Fibroblast of peridontal ligament (primary cell): Measurements from ENCODE around the gene NELFCD.
A peak's percentile ranks its signal among the peaks of the same experiment; 100 is the strongest.
"Not testable (repeated sequence)": the region's sequence is repeated elsewhere in the genome, so short reads cannot be mapped to it uniquely, and the experiment has no call there.

Experiments used
- DNase-seq: peaks from one replicate; pipeline ENCODE4 v3.0.0-alpha.2; 2010; ENCODE audit errors: extremely low read depth

The NELFCD gene

GRCh38 chr20:58973179-58973578, 7.9 kb upstream of the NELFCD start:
- DNase-seq = no peak

- no peak for DNase-seq
Measured at GRCh38 chr20:58973866-58974265, 7.2 kb upstream of the NELFCD start.

GRCh38 chr20:58975353-58975752, 5.7 kb upstream of the NELFCD start:
- no peak for DNase-seq

DNA sequence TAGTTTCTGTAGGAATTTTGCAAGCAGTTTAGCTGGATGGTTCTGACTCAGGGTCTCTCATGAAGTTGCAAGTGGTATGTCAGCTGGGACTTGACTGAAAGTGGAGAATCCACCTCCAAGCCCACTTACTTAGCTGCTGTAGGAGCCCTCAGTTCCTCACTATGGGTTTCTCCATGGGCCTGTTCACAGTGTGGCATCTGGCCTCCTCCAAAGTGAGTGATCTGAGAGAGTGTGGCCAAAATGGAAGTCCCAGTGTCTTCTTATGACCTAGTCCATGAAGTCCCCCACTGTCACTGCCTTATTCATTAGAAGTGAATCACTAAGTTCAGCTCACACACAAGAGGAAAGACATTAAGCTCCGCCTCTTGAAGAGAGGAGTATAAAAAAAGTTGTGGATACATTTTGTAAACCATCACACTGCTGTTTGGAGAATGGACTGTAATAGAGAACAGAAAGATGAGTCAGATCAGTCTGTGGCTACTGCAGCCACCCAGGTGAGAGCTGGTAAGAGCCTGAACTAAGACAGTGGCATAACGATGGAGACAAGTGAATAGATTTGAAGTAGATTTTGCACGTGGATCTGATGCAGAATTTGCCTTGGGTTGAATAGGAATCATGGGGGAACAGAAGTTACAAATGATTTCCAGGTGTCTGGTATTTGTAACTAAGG, 4.9 kb upstream of the NELFCD start:
- DNase-seq = no peak

DNA sequence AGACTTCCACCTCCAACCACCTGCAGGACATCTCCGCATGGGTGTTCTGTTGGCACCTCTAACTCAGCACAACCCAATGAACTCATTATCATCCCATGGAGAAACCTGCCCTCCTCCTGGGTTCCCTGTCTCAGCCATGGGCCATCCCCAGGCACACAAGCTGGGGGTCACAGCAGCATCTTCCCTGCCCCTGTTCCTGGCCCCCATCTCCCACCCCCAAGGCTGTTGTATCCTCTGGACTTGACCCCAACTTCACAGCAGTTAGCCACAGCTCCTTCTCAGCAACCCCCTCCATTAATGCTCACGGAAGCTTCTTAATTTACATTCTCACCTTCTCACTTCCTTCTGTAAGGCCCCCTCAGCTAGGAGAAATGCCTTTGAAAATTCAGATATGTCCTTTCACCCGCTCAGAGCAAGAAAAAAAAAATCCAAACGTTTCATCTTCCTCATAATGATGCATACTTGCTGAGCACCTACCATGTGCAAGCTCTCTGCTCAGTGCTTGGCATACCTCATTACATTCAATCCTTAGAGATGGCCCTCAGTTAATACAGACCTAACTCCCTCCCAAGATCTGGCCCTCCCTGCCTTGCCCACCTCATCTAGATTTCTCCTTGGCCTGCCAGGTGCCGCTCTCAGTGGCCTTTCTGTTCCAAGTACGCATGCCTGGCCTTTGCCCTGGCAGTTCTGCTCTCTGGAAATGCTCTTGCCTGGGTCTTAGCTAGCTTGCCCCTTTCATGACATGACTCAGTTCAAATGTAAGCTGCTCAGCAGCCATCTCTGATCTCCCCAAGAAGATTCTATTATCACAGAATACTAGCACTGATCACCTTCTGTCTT, 2.5 kb upstream of the NELFCD start:
- no peak for DNase-seq

- peak; percentile 27 for DNase-seq
Measured at GRCh38 chr20:58981628-58982364, 740 bp downstream of the NELFCD start.

DNA sequence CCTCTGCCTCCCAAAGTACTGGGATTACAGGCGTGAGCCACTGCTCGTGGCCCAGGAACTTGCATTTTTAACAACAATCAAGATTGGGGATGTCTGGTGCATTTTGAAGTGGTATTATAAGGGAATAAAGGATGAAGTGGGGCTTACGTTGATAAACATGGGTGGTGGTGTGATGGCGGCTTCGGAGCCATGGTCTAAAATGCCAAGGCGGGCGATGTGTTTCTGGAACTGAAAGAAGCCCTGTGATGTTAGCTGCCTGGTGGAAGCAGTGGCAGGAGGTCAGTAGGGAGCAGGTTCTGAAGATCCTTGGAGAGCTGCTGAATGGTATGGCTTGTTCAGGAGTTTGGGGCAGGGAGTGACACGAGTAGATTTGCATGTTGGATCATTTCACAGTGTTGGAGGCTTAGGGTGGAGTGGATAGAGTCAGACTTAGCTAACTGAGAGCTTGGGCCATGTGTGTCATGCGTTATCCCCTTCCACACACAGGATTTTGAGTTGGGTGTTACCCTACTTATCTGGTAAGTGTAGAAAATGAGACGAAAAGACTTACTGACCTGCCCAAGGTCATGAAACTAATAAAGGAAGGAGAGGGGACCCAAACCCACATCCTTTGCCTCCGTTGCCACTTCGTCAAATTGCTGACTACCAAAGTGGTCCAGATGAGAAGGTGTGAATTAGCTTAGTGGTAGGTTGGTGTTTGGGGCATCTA, 1.5 kb downstream of the NELFCD start:
- no peak for DNase-seq

DNA sequence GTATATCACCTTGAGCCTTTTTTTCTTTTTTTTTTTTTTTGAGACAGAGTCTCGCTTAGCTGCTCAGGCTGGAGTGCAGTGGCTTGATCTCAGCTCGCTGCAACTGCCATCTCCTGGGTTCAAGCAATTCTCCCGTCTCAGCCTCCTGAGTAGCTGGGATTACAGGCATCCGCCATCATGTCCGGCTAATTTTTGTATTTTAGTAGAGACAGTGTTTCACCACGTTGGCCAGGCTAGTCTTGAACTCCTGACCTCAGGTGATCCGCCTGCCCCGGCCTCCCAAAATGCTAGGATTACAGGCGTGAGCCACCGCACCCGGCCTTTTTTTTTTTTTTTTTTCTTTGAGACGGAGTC, 2.0 kb downstream of the NELFCD start:
- DNase-seq = not testable (repeated sequence)

DNA sequence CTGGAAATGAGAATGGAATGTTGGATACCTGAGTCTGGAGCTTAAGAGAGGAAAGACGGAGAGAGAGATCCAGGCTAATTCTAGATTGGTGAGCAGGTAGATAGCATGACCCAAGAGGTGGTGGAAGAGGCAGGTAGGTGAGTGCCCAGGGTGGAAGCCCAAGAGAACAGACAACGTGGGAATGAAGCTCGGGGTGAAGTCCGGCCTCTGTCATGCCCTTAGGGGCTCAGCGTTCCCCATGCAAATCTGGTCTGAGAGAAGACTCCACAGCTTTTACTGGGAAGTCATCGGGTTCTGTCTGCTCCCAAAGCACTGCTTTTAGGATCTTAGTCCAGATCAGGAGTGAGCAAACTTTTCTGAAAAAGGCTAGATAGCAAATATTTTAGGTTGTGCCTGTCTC, 3.6 kb downstream of the NELFCD start:
- no peak for DNase-seq

DNA sequence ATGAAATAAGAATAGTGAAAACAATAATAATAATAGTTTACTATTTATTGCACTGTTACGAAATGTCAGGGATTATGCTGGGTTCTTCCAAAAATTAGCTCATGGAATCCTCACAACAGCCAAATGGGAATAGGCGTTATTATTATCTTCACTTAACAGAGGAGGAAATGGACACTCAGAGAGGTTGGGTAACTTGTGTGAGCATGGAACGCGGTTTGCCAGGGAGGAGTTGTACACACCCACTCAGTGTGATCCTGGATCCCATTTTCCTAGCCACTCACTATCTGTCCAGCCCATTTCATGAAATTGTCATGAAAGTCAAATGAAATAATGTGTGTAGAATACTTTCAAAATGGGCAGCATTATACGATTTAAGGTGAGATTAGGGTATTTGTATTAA, 4.6 kb downstream of the NELFCD start:
- DNase-seq = no peak

DNA sequence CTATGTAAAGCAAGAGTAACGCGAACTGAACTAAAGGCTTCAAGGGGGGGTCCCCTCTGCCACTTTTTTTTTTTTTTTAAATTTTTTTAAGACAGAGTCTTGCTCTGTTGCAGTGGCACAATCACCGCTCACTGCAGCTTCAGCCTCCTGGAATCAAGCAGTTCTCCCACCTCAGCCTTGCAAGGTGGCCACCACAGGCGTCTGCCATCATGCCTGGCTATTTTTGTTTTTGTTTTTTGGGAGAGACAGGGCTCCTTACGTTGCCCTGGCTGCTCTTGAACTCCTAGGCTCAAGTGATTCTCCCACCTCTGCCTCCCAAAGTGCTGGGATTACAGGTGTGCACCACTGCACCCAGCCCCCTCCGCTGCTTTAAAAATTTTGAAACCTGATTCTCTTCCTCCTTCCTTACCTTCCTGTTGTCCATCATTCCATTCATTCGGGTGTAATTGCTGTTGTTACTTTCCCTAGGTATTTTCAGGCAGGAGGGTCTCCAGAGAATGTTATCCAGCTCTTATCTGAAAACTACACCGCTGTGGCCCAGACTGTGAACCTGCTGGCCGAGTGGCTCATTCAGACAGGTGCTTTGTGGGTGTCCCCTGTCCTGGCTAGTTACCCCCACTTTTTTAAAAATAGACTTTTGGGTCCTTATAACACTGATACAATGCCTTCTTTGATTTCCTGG, 5.4 kb downstream of the NELFCD start:
- no peak for DNase-seq

DNA sequence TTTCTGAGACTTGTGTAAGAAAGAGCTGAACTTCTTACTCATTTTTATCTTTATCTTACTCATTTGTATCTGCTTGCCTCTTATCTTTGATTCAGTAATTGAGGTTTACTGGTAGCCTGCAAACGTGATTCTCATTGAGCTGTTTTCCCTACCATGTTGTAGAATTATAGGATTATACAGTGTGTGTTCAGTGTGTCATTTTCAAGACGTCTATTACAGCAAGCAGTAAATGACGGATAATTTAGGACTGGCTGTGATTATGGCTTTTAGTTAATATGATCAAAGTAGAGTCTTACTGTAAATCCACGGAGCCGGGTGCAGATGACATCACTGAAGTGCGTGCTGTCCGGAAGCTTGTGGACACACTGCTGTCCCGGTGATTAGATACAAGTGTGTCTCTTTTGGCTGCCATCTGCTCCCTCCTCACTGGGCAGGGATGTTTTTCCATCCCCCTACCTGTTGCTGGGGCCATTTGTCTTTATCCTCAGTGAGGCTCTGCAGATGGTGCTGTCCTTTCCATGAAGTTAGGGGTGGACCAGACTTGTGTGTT, 6.0 kb downstream of the NELFCD start:
- no peak for DNase-seq

DNA sequence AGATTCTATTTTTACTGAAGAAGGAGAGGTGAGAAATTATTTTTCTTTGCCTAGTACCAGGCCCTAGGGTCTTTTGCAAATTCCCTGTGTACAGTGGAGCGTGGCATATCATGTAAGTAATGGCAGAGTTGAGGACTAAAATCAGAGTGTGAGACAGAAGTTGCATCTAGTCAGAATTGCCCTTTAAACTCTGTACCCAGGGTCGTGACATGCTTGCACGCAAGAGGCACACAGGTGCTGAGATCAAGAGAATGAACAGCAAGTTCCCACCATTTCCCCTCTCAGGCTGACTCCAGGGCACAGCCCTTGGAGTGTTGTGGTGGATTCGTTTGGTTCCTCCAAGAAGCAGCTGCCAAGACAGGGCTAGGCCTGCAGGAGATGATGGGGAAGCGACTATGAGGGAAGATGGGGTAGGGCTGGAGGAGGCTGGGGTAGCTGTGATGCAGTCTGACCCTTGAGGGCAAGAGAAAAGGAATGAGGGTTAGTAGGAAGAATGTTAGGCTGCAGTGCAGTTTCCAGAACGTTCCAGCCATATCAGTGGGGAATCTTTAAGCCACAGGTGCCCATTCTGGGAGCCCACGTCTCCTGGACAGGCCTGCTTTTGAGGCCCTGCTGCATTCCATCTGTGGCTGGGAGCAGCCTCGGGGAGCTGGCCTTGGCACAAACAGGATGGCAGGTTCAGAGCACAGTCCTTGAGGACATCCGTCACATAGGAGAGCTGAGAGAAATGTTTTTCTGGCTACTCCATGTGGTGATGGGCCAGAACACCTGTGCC, 6.9 kb downstream of the NELFCD start:
- DNase-seq = no peak

- no peak for DNase-seq
Measured at GRCh38 chr20:58988565-58988882, 7.5 kb downstream of the NELFCD start.

GRCh38 chr20:58989196-58989595, 8.1 kb downstream of the NELFCD start:
- DNase-seq = no peak

GRCh38 chr20:58990651-58991445, 9.8 kb downstream of the NELFCD start:
- no peak for DNase-seq

DNA sequence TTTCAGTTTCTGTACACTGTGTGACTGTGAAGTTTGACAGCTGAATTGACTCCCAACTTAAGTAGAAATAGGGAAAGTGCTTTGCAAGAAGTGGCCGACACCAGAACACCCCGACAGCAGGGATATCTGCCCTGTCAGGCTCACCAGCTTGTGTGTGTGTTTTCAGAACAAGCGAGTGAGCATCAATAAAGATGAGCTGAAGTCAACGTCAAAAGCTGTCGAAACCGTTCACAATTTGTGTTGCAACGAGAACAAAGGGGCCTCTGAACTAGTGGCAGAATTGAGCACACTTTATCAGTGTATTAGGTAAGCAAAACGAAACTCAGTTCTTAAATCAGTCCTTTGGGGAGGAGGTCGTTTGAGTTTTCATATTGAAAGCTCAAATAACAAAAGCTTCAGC, 10.7 kb downstream of the NELFCD start:
- no peak for DNase-seq

- no peak for DNase-seq
Measured at GRCh38 chr20:58992911-58993310, 11.9 kb downstream of the NELFCD start.

- DNase-seq = no peak
Measured at GRCh38 chr20:58993332-58994248, 12.5 kb downstream of the NELFCD start.
